WTC11 (cell line): ENCODE data around the gene CLEC20A.

ENCODE experiments used
- CDX4 ChIP-seq: fragments of 250-450 bp; sonication (Bioruptor Pico); IDR thresholded peaks from 2 replicates; pipeline ENCODE4 v1.9.0; 2021; ENCODE audit warnings: moderate library complexity, mild to moderate bottlenecking, inconsistent platforms, borderline replicate concordance
- CREB1 ChIP-seq: sonication (generic); formaldehyde crosslinking; IDR thresholded peaks from 2 replicates; pipeline ENCODE4 v1.8.0; 2023; ENCODE audit warnings: mild to moderate bottlenecking, missing genetic modification reagents
- CTCF ChIP-seq: fragments of 200-600 bp; IDR thresholded peaks from 2 replicates; pipeline ENCODE4 v1.8.0; 2022; ENCODE audit warnings: antibody characterized with exemption
- USF1 ChIP-seq: sonication (generic); formaldehyde crosslinking; IDR thresholded peaks from 2 replicates; pipeline ENCODE4 v1.8.0; 2022; ENCODE audit warnings: mild to moderate bottlenecking, missing genetic modification reagents

GRCh38 chr1:178527117-178527516 lies 30.4 kb upstream of the CLEC20A start:
- TF ChIP-seq CTCF (no peak), CDX4 (CRISPR knock-in tag) (no peak), CREB1 (CRISPR knock-in tag) (no peak), USF1 (no peak)
